NCI-H146 treated with DMSO at 0.1 percent for 48 hours (cell line): Measurements from ENCODE around the gene RNF150.
"Not testable (repeated sequence)": the region's sequence is repeated elsewhere in the genome, so short reads cannot be mapped to it uniquely, and the experiment has no call there.

Experiments
- DNase-seq: peaks from one replicate; lab custom pipeline; 2025; ENCODE audit not compliant: unreplicated experiment; lab: John Stamatoyannopoulos, UW

The RNF150 gene

DNA sequence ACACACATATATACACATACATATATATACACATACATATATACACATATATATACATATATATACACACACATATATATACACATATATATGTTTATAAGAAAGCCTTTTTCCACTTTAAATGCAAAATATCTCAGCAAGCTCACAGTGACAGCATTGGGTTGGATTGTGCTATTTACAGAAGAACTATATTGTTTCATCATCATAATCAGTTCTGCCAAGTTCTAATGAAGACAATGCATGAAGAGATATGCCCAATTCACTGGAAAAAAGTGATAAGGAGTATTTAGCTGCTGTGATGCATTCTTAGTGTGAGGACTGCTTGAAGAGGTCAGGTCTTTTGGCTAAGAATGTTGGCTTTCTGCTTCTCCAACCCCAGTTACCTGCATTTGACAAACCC, 54.4 kb downstream of the RNF150 start:
- no peak for DNase-seq

DNA sequence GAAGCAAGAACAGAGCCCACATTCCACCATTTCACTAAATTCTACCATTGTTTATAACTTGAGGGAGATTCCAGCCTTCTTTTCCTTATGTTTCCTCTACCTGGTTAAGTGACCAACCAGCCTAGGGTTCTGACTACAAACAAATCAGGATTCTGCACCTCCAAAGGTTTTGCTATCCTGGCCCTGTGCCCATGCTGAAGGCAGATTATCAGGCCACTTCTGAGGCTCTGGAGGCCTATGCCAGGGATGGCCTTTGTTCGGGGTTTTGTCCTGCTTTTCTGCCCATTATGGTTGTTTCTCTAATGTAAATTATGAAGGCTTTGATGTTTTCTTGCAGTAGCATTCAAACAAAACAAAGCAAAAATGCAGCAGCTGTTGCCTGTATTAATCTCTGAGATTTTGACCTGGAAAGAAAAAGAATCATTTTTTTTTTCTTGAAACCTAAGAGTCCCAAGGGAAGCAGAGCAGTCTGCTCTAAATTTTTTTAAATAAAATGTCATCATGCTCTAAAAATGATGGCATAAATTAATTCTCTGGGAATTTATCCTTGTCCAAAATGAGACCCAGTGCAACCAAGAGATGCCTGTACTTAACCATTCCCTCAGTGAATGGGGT, 55.6 kb downstream of the RNF150 start:
- DNase-seq = no peak

DNA sequence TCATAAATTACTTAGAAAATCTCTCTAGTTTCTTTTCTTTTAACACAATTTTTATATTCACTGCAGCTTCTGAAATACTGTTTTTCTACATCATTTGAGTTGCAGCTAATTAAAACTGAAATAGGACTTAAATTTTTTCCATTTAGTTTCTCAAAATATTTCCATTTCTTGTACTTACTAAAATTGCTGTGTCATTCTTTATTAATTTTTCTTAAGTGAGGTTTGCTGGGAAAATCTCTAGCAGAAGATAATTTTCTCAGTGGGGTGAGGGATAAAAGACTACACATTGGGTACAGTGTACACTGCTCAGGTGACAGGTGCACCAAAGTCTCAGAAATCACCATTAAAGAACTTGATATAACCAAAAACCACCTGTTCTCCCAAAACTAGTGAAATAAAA, 57.7 kb downstream of the RNF150 start:
- DNase-seq = no peak

DNA sequence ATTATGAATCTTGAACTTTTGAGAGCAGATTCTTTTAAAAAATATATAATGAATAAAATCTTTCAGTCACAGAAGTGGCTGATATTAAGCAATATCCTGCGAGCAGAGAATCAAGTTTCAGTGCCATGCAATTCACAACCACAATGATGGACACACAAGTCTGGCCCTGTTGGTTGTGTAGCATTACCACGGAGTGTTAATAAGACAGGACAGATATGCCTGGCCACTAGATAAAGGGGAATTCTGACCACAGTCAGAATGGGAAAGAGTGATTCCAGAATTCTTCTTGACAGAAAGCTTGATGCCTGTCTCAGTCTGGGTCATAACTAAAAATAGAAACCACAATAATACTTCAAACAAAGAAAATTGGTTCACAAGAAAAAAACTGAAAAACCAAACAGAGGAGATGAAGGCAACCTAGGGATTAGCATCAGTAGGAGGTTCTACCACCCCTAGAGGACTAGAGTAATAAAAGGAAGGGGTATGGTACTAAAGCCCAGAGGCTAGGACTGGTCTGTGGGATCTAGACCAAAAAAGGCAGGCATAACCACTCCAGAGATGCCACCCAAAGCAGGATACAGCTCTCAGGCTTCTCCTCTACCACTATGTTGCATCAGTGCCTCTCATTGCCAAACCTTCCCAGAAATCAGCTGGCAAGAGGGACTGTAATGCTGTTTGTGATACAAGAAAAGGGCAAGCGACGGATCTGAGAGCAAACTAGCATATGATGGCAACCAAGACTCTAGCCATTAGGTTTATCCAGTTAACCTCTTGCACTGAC, 59.0 kb downstream of the RNF150 start:
- DNase-seq = no peak

DNA sequence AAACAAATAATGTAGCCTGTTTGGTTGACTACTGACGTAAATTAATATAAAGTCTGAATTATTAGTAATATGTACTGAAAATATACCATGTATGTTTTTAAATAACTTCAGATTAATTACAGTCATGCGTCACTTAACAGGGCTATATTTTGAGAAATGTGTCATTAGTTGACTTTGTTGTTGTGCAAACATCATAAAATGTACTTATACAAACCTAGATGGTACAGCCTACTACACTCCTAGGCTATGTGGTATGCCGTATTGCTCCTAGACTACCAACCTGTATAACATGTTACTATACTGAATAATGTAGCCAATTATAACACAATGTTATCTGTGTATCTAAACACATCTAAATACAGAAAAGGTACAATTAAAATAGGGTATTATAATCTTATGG, 66.6 kb downstream of the RNF150 start:
- DNase-seq = no peak

GRCh38 chr4:141065872-141066271, 67.4 kb downstream of the RNF150 start:
- no peak for DNase-seq

- DNase-seq = no peak
Observed at GRCh38 chr4:141062651-141063050, 70.6 kb downstream of the RNF150 start.

DNA sequence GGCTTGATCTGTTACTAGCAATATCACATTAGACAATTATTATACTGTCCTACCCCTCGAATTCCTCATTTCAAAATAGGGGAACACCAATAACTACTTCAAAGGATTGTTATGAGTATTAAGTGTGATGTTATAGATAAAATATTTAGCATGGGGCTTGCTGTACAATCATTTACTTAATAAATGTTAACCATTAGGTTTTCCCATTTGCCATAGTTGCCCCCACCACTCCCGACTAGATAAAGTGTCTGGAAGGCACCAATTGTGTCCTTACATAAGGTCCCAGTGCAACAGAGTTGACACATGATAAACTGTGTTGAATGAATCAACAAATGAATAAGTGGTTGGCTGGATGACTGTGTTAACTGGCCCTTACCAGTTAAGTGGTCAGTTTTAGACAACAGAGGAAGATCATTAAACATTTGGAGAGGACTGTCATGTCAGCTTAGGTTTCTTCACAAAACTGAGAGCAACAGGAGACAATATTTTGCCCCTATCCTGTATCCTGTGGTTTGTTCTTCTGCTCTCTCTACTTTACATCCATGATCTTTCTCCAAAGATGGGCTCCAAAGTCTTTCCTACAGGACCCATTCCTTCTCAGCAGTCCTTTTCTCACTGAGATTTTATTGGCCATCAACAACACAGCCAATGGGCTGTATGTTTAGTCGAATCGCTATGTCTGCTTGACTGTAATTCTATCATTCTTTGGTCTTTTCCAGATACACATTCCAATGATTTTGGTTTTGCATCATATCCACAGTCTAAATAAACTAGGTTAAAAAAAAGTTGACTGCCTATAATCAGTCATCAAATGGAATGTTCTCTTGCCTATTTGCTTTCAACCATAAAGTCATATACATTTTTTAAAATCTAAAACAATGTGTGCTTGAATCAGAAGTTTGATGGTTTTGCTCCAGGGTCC, 74.4 kb downstream of the RNF150 start:
- no peak for DNase-seq

DNA sequence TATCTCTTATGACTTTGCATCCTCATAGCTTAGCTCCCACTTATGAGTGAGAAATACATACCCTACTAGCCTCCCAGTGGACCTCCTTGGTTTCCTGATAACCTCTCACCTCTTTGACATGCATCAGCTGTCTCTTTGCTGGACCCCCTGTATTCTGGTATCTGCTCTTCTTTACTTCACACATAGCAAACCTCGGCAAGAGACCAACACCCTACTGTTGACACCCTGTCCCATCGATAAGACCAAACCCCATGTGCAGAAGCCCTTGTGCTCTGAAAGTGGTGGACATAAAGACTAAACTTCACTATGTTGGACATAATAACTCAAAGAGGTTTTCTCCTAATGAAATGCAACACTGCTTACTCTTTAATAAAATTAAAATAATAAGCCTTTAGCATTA, 75.7 kb downstream of the RNF150 start:
- DNase-seq = no peak

- DNase-seq = no peak
Observed at GRCh38 chr4:141056473-141056872, 76.8 kb downstream of the RNF150 start.

DNA sequence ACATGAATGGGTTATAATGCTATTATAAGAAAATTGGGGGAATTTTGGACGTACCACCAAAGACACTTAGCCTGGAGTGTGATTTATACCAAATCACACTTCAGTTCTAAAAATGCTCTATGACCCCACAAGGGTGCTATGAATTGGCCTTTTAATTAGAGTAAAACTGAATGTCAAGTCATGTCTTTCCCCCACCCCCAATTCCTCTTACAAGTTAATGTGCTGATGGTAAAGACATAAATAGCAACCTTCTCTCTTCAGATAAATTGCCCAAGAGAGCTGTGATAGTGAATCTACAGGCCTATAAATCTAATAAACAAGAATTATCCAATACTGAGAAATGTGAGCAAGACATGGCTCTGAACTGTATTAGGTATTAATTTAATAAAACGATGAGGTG, 78.8 kb downstream of the RNF150 start:
- DNase-seq = no peak

DNA sequence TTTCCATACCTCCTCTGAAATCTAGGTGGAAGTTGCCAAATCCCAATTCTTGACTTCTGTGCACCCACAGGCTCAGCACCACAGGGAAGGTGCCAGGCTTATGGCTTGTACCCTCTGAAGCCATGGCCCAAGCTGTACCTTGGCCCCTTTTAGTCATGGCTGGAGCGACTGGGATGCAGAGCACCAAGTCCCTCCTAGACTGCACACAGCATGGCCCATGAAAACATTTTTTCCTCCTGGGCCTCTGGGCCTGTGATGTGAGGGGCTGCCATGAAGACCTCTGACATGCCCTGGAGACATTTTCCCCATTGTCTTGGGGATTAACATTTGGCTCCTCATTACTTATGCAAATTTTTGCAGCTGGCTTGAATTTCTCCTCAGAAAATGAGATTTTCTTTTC, 82.3 kb downstream of the RNF150 start:
- not testable (repeated sequence) for DNase-seq

DNA sequence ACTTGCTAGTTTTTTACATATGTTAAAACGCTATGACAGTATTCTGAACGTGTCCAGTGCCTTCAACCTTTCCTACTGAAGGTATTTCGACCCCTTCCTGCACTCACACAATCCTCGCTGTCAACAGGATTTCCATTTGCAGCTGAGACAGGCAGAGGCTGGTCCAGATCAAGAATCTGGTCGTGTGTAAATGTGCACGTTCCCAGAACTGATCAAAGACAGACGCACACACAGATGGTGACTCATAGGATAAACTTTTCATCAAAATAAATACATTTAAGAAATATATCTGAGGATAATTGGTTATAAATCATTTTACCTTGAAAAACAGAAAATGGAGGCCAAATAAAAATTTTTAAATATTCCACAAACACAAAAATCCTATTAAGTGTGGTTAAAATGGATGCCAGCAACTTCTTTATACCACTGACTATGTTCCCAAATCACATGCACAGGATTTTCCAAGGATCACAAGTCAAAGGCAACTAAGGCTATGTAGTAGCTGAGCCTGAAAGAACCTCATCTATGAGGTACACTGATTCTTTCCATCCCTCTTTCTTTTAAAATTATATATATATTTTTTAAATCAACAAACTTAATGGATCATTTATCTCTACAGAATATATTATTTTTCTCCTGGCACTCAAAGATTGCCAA, 85.9 kb downstream of the RNF150 start:
- DNase-seq = no peak

GRCh38 chr4:141046255-141046654, 87.0 kb downstream of the RNF150 start:
- DNase-seq = no peak

GRCh38 chr4:141045848-141046247, 87.4 kb downstream of the RNF150 start:
- no peak for DNase-seq

DNA sequence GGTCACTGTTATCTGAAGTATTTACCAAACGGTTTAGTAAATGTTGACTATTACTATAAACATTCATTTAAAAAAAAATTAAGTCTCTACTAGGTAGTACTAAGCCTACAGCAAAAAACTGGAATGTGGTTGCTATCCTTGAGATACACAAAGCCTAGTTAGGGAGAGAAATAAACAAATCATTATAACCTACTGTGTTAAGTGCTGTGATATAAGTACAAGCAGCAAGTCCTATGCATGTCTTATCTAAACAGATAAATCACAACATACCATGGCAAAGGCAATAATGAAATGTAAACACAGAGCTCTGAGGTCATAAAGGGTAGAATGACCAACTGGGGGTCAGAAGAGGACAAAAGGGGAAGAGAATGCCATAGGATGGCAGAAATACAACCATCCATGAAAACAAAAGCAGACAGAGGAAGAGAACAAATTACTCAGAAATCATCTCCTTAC, 92.2 kb downstream of the RNF150 start:
- DNase-seq = no peak

DNA sequence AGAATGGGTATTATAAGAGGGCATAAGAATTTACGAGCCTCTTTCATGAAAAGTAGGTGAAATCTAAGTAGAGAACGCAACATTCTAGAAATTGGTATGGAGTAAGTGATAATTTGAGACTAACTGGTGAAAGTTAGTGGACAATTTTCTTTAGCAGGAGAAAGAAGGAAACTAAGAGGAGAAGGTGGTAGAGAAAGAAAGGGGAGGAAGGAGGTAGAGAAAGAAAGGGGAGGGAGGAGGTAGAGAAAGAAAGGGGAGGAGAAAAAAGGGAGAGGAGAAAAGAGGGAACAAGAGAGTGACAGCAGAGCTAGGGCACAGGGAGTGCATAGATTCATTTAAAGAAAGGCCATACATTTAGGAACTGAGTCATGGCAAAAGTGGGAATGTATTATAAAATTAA, 94.1 kb downstream of the RNF150 start:
- no peak for DNase-seq

DNA sequence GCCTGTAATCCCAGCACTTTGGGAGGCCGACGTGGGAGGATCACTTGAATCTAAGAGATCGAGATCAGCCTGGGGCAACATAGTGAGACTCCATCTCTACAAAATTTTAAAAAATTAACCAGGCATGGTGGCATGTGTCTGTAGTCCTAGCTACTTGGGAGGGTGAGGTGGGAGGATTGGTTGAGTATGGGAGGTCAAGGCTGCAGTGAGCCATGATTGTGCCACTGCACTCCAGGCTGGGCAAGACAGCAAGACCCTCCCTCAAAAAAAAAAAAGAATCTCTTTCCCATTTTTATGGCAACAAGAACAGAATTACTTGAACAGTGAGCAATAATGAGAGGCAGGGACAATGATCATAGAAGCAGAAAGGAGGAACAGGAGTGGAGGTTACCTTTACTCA, 94.8 kb downstream of the RNF150 start:
- no peak for DNase-seq

DNA sequence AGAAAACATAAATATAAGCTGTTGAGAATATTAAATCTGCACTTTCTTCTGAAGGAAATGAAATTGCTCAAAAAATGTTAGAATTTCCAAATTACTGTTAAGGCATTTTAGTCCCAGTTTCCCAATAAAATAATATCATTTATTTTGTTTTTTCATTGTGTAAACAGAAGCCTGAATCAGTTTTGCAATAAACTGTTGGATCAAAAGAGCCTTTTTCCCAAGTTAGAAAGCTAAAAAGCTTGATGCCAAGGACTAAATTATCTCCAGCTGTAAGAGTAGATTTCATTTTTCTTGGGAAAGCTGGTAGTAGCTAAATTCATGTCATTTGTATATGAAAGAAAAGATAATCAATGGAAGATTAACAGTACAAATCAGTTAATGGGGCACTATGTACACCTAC, 95.8 kb downstream of the RNF150 start:
- DNase-seq = no peak

DNA sequence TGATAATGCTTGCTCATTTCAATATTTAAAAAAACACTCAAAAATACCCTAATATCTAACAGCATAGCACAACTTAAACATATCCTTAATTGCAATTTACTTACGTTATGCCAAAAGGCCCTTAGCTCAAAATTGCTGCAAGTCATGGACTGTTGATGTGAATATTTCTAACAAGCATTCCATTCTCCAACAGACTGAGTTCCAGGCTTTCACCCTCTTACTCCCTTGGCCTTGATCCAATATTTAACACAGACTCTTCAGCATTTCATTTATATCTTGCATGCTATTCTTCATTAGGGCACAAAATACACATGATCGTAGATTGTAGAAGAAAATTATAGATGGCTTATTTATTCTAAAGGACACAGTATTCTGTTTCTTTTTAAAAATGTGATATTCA, 96.5 kb downstream of the RNF150 start:
- DNase-seq = no peak

DNA sequence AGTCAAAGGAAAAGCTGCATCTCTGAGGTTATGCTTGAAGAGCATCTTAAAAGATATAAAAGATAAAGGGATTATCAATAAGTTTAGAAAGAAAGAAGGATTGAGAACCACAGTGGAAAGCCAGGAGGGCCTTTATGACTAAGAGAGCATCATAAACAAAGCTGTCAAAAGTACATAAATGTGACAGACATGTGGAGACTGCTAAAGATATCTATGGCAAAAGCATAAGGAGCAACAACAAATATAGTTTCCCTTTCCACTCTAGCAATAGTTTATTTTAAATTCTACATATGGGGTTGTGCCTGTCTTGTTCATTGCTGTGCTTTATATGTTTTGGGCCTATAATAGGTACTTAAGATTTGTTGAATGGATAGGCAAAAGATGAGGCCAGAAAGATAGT, 97.3 kb downstream of the RNF150 start:
- no peak for DNase-seq
